GM23338 (cell line): ENCODE results near the gene SLC16A5. TPM values are rescaled to one million over a fixed set of nuclear protein-coding genes. Genes with fewer than 3 reads are reported as not detected.

Experiments
- ATAC-seq: fragments of 200-7000 bp; cut with Tn5 transposase; 3 replicates; pipeline ENCODE4 v1.9.1; 2020
- DNase-seq: peaks from one replicate; pipeline ENCODE4 v3.0.0-alpha.2; 2015; ENCODE audit warnings: low spot score
- H2AFZ ChIP-seq: fragments of 200-600 bp; sonication (generic); 2 replicates; pipeline ENCODE4 v1.8.0; 2016; ENCODE audit warnings: antibody characterized with exemption, mild to moderate bottlenecking, moderate library complexity
- H3F3A ChIP-seq: fragments of 200-600 bp; sonication (generic); replicated peaks from 2 replicates; pipeline ENCODE4 v1.8.0; 2017; ENCODE audit warnings: antibody characterized with exemption, mixed run types, low read depth
- H3K27ac ChIP-seq: fragments of 200-600 bp; sonication (generic); 2 replicates; pipeline ENCODE4 v1.6.1; 2016; ENCODE audit warnings: low read depth
- H3K27me3 ChIP-seq: fragments of 200-600 bp; sonication (generic); 2 replicates; pipeline ENCODE4 v1.8.0; 2016; ENCODE audit warnings: mild to moderate bottlenecking, mixed run types, moderate library complexity; ENCODE audit not compliant: insufficient read depth
- H3K36me3 ChIP-seq: fragments of 200-600 bp; sonication (generic); 2 replicates; pipeline ENCODE4 v1.8.0; 2016; ENCODE audit warnings: mild to moderate bottlenecking; ENCODE audit not compliant: insufficient read depth
- H3K4me1 ChIP-seq: fragments of 200-600 bp; sonication (generic); 2 replicates; pipeline ENCODE4 v1.8.0; 2016; ENCODE audit warnings: mild to moderate bottlenecking, moderate library complexity; ENCODE audit not compliant: insufficient read depth
- H3K4me2 ChIP-seq: fragments of 200-600 bp; sonication (generic); 2 replicates; pipeline ENCODE4 v1.7.1; 2017; ENCODE audit warnings: mixed run types
- H3K4me3 ChIP-seq: fragments of 200-600 bp; sonication (generic); 2 replicates; pipeline ENCODE4 v1.6.1; 2016; ENCODE audit warnings: mixed run types
- H3K79me2 ChIP-seq: fragments of 200-600 bp; sonication (generic); replicated peaks from 2 replicates; pipeline ENCODE4 v1.8.0; 2017; ENCODE audit warnings: mild to moderate bottlenecking; ENCODE audit not compliant: insufficient read depth
- H3K9me2 ChIP-seq: fragments of 200-600 bp; sonication (generic); 2 replicates; pipeline ENCODE4 v1.8.0; 2017; ENCODE audit not compliant: insufficient read depth
- H4K20me1 ChIP-seq: fragments of 200-600 bp; sonication (generic); replicated peaks from 2 replicates; pipeline ENCODE4 v1.8.0; 2017; ENCODE audit warnings: mild to moderate bottlenecking; ENCODE audit not compliant: insufficient read depth
- H3K27ac Mint-ChIP-seq: 2 replicates; pipeline ENCODE4 v1.8.0; 2020; ENCODE audit warnings: inconsistent platforms, mild to moderate bottlenecking, moderate library complexity, mixed read lengths
- H3K27me3 Mint-ChIP-seq: 3 replicates; pipeline ENCODE4 v1.8.0; 2022; ENCODE audit warnings: low read depth, mild to moderate bottlenecking, moderate library complexity, mixed read lengths, inconsistent platforms; ENCODE audit not compliant: insufficient read depth, poor library complexity
- H3K36me3 Mint-ChIP-seq: 3 replicates; pipeline ENCODE4 v1.8.0; 2021; ENCODE audit warnings: low read depth, mild to moderate bottlenecking, inconsistent platforms, moderate library complexity, mixed read lengths
- H3K4me1 Mint-ChIP-seq: 3 replicates; pipeline ENCODE4 v1.8.0; 2020; ENCODE audit warnings: mild to moderate bottlenecking, inconsistent platforms, mixed read lengths
- H3K4me3 Mint-ChIP-seq: 3 replicates; pipeline ENCODE4 v1.8.0; 2021; ENCODE audit warnings: moderate library complexity, mild to moderate bottlenecking, inconsistent platforms, mixed read lengths
- H3K9me3 Mint-ChIP-seq: 3 replicates; pipeline ENCODE4 v1.8.0; 2020; ENCODE audit warnings: moderate library complexity, mild to moderate bottlenecking, inconsistent platforms, mixed read lengths
- EZH2 ChIP-seq: fragments of 200-600 bp; sonication (generic); IDR thresholded peaks from one replicate; pipeline ENCODE4 v1.8.0; 2017; ENCODE audit warnings: antibody characterized with exemption, mild to moderate bottlenecking, low read depth; ENCODE audit not compliant: unreplicated experiment
- EZH2phosphoT487 ChIP-seq: fragments of 200-600 bp; sonication (generic); IDR thresholded peaks from one replicate; pipeline ENCODE4 v1.8.1; 2018; ENCODE audit warnings: antibody characterized with exemption; ENCODE audit not compliant: unreplicated experiment
- JUNB ChIP-seq: IDR thresholded peaks from one replicate; pipeline ENCODE4 v1.6.1; 2016; ENCODE audit warnings: antibody characterized with exemption; ENCODE audit not compliant: unreplicated experiment
- NANOG ChIP-seq: IDR thresholded peaks from 2 replicates; pipeline ENCODE4 v1.6.1; 2016; ENCODE audit warnings: antibody characterized with exemption, borderline replicate concordance
- POLR2AphosphoS5 ChIP-seq: IDR thresholded peaks from 2 replicates; pipeline ENCODE4 v1.6.1; 2016; ENCODE audit warnings: antibody characterized with exemption, low read depth
- STAT1 ChIP-seq: IDR thresholded peaks from one replicate; pipeline ENCODE4 v1.6.1; 2016; ENCODE audit warnings: antibody characterized with exemption; ENCODE audit not compliant: unreplicated experiment
- ZNF114 ChIP-seq: fragments of 250-450 bp; sonication (Bioruptor Pico); IDR thresholded peaks from 2 replicates; pipeline ENCODE4 v1.5.0; 2020; ENCODE audit warnings: mild to moderate bottlenecking, moderate library complexity
- ZNF331 ChIP-seq: fragments of 250-450 bp; sonication (Bioruptor Pico); IDR thresholded peaks from 2 replicates; pipeline ENCODE4 v1.5.0; 2020; ENCODE audit warnings: low read depth, mild to moderate bottlenecking, moderate library complexity
- polyA plus RNA-seq: library from polyadenylated mRNA; unstranded; fragments of >200 nt; fragmentation: Nextera tagmentation; extraction: Ambion mirVana; gene quantifications from 2 replicates; pipeline ENCODE4 v1.2.1, GENCODE V29; 2016
- total RNA-seq: library from RNA; depleted of rRNA; stranded (reverse); fragments of >200 nt; shearing (Covaris generic); gene quantifications from 2 replicates; pipeline ENCODE4 v1.2.3, GENCODE V29; 2014
- TF ChIP-seq, protein P1 (sequence below): IDR thresholded peaks from 2 replicates; pipeline ENCODE4 v1.6.1; 2016; ENCODE audit warnings: antibody characterized with exemption
- TF ChIP-seq, protein P2 (sequence below), 2 experiments: fragments of 200-600 bp in 1 of 2; sonication (generic) in 1 of 2; conservative IDR thresholded peaks; 2 replicates each; pipeline versions ENCODE4 v1.5.1 to v1.6.1; 2016 to 2017; ENCODE audit warnings: antibody characterized with exemption in 2 of 2, low read depth in 2 of 2, mild to moderate bottlenecking in 2 of 2, moderate library complexity in 1 of 2
- TF ChIP-seq, protein P3 (sequence below): IDR thresholded peaks from one replicate; pipeline ENCODE4 v1.6.1; 2018; ENCODE audit warnings: antibody characterized with exemption; ENCODE audit not compliant: unreplicated experiment

The SLC16A5 gene
- total and polyA plus RNA-seq, 2 experiments from 2014 or later: 7.3 to 40.0 TPM

DNA sequence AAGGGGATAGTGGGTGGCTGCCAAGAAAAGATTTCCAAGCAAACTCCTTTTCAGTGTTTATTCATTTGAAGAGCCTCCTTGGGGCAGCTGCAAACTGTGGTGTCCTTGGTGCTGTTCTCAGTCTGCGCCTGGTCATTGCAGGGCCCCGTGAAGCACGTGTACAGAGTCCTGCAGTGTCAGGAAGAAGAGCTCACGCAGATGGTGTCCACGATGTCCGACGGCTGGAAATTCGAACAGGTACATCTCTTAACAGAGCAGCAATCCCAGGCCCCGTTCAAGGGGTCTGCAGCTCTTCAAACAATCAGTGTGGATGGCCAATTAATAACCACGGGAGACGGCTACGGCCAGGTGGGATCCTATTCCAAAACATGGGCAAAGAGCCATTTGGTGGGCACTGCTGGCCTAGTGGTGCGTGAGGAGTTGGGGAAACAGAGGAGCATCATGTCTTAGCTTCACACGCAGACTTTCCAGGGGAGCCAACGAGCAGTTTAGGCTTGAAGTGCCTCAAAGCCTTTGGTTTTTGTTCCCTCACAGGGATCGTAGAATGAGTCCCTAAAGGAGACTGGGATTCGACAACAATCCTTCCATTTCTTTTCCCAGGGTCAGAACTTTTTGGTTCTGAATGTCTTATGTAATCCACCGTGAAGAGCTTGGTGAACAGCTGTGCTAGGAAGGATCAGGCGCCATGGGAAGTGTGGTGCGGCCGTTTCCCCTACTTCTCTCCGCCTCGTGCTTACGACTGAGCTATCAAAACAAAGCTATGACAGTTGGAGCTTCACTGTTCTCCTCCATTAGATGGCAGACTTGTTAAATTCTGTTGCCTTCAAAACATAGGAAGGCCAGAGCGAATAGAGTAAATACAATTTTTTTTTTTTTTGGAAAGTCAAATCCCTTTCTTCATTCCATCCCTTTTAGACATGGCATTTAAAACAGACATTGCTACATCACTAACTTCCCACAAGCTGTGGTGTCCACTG is 28.1 kb upstream of the SLC16A5 start (continued):
- TF ChIP-seq EZH2phosphoT487 (no peak), JUNB (no peak)

DNA sequence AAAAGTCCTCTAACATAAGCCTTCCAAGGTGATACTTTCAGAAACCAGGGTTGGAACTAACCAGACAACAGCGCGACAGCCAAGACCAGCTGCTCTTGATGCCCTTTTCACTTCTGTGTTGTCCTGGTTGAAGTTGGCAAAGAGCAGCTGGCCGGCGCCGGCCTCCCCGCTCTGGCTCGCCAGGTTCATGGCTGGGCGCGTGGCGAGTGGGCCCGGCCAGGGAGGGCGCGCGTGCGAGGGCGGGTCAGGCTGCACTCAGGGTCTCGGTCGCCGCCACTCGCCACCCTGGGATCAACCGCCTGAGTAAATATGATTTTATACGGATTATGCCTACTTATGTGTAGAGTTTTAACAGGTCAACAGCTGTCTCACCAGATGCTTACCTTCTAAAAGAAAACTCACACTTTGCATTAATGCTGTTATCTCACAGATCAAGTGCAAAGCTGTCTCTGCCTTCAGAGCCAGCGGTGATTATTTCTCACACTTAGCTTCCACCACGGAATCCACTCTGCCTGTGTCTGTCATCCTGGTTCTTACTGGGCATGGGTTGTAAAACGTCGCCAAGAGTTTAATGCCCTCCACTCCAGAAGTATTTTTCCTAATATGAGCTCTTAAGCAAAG is 27.2 kb upstream of the SLC16A5 start:
- H3K27ac Mint-ChIP-seq: no peak overlapping the region
- H3K79me2 ChIP-seq: peaks cover 15% of the 10 kb centered on the region; the same call in 1 of the 2 replicates
- H3K27me3 ChIP-seq: no peaks in the 10 kb centered on the region
- H4K20me1 ChIP-seq: peaks cover 7% of the 10 kb centered on the region; the same call in 1 of the 2 replicates
- H3K4me1 ChIP-seq: no peaks in the 10 kb centered on the region
- no peak overlapping the region for H3K4me3 Mint-ChIP-seq
- H3K27me3 Mint-ChIP-seq: peaks cover 4% of the 10 kb centered on the region
- no peaks in the 10 kb centered on the region for H3K9me2 ChIP-seq
- no peak overlapping the region for H3K27ac ChIP-seq
- H3K36me3 Mint-ChIP-seq: peaks cover 75% of the 10 kb centered on the region
- DNase-seq (no peak), ATAC-seq (no peak)
- H3K4me1 Mint-ChIP-seq: no peaks in the 10 kb centered on the region
- H3K9me3 Mint-ChIP-seq: no peaks in the 10 kb centered on the region
- H3K4me2 ChIP-seq: no peak overlapping the region
- H3K4me3 ChIP-seq: no peak overlapping the region
- H2AFZ ChIP-seq: no peak overlapping the region
- H3K36me3 ChIP-seq: peaks cover 40% of the 10 kb centered on the region
- 0 out of 2 replicates have a peak, but pooled peaks cover 6% of the 10 kb centered on the region for H3F3A ChIP-seq
- TF ChIP-seq JUNB (no peak), ZNF331 (CRISPR knock-in tag) (no peak), EZH2phosphoT487 (no peak), EZH2 (no peak), POLR2AphosphoS5 (no peak), ZNF114 (CRISPR knock-in tag) (no peak), STAT1 (no peak), NANOG (no peak)
- TF ChIP-seq, protein P1, sequence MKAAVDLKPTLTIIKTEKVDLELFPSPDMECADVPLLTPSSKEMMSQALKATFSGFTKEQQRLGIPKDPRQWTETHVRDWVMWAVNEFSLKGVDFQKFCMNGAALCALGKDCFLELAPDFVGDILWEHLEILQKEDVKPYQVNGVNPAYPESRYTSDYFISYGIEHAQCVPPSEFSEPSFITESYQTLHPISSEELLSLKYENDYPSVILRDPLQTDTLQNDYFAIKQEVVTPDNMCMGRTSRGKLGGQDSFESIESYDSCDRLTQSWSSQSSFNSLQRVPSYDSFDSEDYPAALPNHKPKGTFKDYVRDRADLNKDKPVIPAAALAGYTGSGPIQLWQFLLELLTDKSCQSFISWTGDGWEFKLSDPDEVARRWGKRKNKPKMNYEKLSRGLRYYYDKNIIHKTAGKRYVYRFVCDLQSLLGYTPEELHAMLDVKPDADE: no peak
- TF ChIP-seq, protein P2, sequence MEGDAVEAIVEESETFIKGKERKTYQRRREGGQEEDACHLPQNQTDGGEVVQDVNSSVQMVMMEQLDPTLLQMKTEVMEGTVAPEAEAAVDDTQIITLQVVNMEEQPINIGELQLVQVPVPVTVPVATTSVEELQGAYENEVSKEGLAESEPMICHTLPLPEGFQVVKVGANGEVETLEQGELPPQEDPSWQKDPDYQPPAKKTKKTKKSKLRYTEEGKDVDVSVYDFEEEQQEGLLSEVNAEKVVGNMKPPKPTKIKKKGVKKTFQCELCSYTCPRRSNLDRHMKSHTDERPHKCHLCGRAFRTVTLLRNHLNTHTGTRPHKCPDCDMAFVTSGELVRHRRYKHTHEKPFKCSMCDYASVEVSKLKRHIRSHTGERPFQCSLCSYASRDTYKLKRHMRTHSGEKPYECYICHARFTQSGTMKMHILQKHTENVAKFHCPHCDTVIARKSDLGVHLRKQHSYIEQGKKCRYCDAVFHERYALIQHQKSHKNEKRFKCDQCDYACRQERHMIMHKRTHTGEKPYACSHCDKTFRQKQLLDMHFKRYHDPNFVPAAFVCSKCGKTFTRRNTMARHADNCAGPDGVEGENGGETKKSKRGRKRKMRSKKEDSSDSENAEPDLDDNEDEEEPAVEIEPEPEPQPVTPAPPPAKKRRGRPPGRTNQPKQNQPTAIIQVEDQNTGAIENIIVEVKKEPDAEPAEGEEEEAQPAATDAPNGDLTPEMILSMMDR (conservative IDR thresholded peaks at IDR 0.05; ENCODE audit: low read depth in 2 of 2): no peak
- TF ChIP-seq, protein P3, sequence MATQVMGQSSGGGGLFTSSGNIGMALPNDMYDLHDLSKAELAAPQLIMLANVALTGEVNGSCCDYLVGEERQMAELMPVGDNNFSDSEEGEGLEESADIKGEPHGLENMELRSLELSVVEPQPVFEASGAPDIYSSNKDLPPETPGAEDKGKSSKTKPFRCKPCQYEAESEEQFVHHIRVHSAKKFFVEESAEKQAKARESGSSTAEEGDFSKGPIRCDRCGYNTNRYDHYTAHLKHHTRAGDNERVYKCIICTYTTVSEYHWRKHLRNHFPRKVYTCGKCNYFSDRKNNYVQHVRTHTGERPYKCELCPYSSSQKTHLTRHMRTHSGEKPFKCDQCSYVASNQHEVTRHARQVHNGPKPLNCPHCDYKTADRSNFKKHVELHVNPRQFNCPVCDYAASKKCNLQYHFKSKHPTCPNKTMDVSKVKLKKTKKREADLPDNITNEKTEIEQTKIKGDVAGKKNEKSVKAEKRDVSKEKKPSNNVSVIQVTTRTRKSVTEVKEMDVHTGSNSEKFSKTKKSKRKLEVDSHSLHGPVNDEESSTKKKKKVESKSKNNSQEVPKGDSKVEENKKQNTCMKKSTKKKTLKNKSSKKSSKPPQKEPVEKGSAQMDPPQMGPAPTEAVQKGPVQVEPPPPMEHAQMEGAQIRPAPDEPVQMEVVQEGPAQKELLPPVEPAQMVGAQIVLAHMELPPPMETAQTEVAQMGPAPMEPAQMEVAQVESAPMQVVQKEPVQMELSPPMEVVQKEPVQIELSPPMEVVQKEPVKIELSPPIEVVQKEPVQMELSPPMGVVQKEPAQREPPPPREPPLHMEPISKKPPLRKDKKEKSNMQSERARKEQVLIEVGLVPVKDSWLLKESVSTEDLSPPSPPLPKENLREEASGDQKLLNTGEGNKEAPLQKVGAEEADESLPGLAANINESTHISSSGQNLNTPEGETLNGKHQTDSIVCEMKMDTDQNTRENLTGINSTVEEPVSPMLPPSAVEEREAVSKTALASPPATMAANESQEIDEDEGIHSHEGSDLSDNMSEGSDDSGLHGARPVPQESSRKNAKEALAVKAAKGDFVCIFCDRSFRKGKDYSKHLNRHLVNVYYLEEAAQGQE: no peak
